Body of pancreas (tissue), 4 donors: ENCODE results near the gene SFR1. TPM values are rescaled to one million over a fixed set of nuclear protein-coding genes. Genes with fewer than 3 reads are reported as not detected.

Experiments
- ATAC-seq: fragments of 150-250 bp; one replicate; pipeline ENCODE4 v1.9.1; 2016
- DNase-seq, 4 donors: peaks; one replicate each; pipeline ENCODE4 v3.0.0-alpha.2; 2019
- H3K27ac ChIP-seq, 4 donors: fragments of 200-600 bp; sonication (generic); 1 replicate in 3 of 4; 2 replicates in 1 of 4; pipeline versions ENCODE4 v1.5.1 to v1.6.1; 2016 to 2019; ENCODE audit warnings: mild to moderate bottlenecking in 1 of 4, mixed read lengths in 1 of 4, moderate library complexity in 1 of 4
- H3K27me3 ChIP-seq, 2 donors: fragments of 200-600 bp; sonication (generic); one replicate each; pipeline ENCODE4 v1.6.0; 2016; ENCODE audit warnings: mild to moderate bottlenecking in 1 of 2
- H3K36me3 ChIP-seq, 2 donors: fragments of 200-600 bp; sonication (generic); replicated peaks in 1 of 2; 2 replicates each; pipeline ENCODE4 v1.5.1; 2016; ENCODE audit warnings: low read depth in 2 of 2; ENCODE audit not compliant: insufficient read depth in 1 of 2
- H3K4me1 ChIP-seq: fragments of 200-600 bp; sonication (generic); one replicate; pipeline ENCODE4 v1.6.0; 2016
- H3K4me3 ChIP-seq, 2 donors: fragments of 200-600 bp; sonication (generic); 1 replicate in 1 of 2; 2 replicates in 1 of 2; pipeline ENCODE4 v1.5.1; 2016 to 2019
- H3K9me3 ChIP-seq, 3 donors: fragments of 200-600 bp; sonication (generic); 1 replicate in 2 of 3; 2 replicates in 1 of 3; pipeline ENCODE4 v1.5.1; 2016
- POLR2A ChIP-seq, 3 donors: fragments of 450-650 bp; IDR thresholded peaks; one replicate each; pipeline ENCODE4 v1.6.1; 2016; ENCODE audit warnings: antibody characterized with exemption in 3 of 3, mild to moderate bottlenecking in 2 of 3
- WGBS, 2 donors: methylation state at CpG; one replicate each; pipeline ENCODE4 v1.1.5; 2017; 5-methylcytosine and 5-hydroxymethylcytosine counted together
- intact Hi-C: fragments of 100-400 bp; cut with DNase I; formaldehyde crosslinking; loops from one replicate; pipeline ENCODE4 v1.15.1; 2023
- total RNA-seq, 2 donors: library from RNA; depleted of rRNA; stranded (reverse); fragments of >200 nt; gene quantifications; one replicate each; pipeline ENCODE4 v1.1.0, GENCODE V29; 2016
- TF ChIP-seq, protein P1 (sequence below), 7 experiments: fragments of 450-650 bp in 4 of 7; fragments of 200-600 bp in 3 of 7; sonication (generic) in 3 of 7; IDR thresholded peaks; one replicate each; pipeline ENCODE4 v1.5.1; 2016 to 2019; ENCODE audit warnings: antibody characterized with exemption in 7 of 7

The SFR1 gene
- total RNA-seq, 2 donors from 2014 or later = 3.3 to 5.2 TPM

GRCh38 chr10:104138131-104138530 is 16.2 kb downstream of the SFR1 start:
- Histone ChIP-seq H3K36me3 (no peaks in the 10 kb centered on the region), H3K4me1 (no peaks in the 10 kb centered on the region), H3K9me3 (no peaks in the 10 kb centered on the region), H3K27ac (no peak overlapping the region), H3K27me3 (no peaks in the 10 kb centered on the region), H3K4me3 (no peak overlapping the region)
- WGBS, 2 donors = 90 to 91% methylated on average over 6 of the region's 6 CpGs
- ATAC-seq (no peak), DNase-seq (no peak)
- intact Hi-C loops = no loop called here
- TF ChIP-seq, protein P1, sequence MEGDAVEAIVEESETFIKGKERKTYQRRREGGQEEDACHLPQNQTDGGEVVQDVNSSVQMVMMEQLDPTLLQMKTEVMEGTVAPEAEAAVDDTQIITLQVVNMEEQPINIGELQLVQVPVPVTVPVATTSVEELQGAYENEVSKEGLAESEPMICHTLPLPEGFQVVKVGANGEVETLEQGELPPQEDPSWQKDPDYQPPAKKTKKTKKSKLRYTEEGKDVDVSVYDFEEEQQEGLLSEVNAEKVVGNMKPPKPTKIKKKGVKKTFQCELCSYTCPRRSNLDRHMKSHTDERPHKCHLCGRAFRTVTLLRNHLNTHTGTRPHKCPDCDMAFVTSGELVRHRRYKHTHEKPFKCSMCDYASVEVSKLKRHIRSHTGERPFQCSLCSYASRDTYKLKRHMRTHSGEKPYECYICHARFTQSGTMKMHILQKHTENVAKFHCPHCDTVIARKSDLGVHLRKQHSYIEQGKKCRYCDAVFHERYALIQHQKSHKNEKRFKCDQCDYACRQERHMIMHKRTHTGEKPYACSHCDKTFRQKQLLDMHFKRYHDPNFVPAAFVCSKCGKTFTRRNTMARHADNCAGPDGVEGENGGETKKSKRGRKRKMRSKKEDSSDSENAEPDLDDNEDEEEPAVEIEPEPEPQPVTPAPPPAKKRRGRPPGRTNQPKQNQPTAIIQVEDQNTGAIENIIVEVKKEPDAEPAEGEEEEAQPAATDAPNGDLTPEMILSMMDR (IDR thresholded peaks at IDR 0.05) = no peak

GRCh38 chr10:104139221-104139620 is 17.2 kb downstream of the SFR1 start:
- Histone ChIP-seq H3K4me3 (no peak overlapping the region), H3K27me3 (no peaks in the 10 kb centered on the region), H3K36me3 (no peaks in the 10 kb centered on the region), H3K4me1 (no peaks in the 10 kb centered on the region), H3K9me3 (no peaks in the 10 kb centered on the region), H3K27ac (no peak overlapping the region)
- intact Hi-C loops = no loop called here
- TF ChIP-seq, protein P1 (IDR thresholded peaks at IDR 0.05) = peak in 1 of 7 experiments; percentile 5
- TF ChIP-seq POLR2A (IDR thresholded peaks at IDR 0.05) = no peak
- 67 to 70% methylated on average over 5 of the region's 5 CpGs for WGBS, 2 donors
- no peak for DNase-seq
- no peak for ATAC-seq

DNA sequence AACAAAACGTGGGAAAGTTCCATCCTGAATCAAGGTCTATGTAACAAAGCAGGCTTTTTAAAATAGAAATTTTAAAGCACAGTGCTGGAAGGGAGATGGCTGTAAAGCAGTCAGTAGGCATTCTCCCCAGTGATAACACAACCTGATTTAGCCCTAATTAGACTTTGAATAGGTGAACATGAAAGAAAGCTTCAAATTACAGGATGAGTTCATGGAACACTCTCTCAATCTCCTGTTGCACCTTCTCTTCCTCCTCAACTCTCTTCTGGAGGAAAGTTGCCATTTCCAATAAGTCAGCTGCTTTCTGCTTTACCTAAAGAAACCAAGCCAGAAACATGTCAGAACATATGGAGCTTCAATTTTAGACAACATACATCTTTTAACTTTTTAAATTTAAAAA is 20.1 kb downstream of the SFR1 start:
- no peaks in the 10 kb centered on the region for H3K36me3 ChIP-seq
- no peak overlapping the region for H3K4me3 ChIP-seq
- no peak for TF ChIP-seq POLR2A (IDR thresholded peaks at IDR 0.05)
- TF ChIP-seq, protein P1 (IDR thresholded peaks at IDR 0.05) = no peak
- no peak overlapping the region for H3K27ac ChIP-seq
- ATAC-seq = no peak
- H3K27me3 ChIP-seq = no peaks in the 10 kb centered on the region
- no peaks in the 10 kb centered on the region for H3K9me3 ChIP-seq
- intact Hi-C loops = no loop called here
- 18 to 30% methylated on average over 1 of the region's 1 CpG for WGBS, 2 donors
- H3K4me1 ChIP-seq = no peaks in the 10 kb centered on the region
- no peak for DNase-seq

GRCh38 chr10:104143829-104144228 is 21.9 kb downstream of the SFR1 start:
- intact Hi-C loops = no loop called here
- 48 to 62% methylated on average over 3 of the region's 3 CpGs for WGBS, 2 donors
- H3K36me3 ChIP-seq = no peaks in the 10 kb centered on the region
- no peaks in the 10 kb centered on the region for H3K9me3 ChIP-seq
- no peaks in the 10 kb centered on the region for H3K4me1 ChIP-seq
- DNase-seq (no peak), ATAC-seq (no peak)
- H3K27ac ChIP-seq = no peak overlapping the region
- TF ChIP-seq POLR2A (IDR thresholded peaks at IDR 0.05) = no peak
- TF ChIP-seq, protein P1 (IDR thresholded peaks at IDR 0.05) = no peak
- H3K4me3 ChIP-seq = no peak overlapping the region
- H3K27me3 ChIP-seq = no peaks in the 10 kb centered on the region

- 68 to 72% methylated on average over 4 of the region's 4 CpGs for WGBS, 2 donors
- DNase-seq = no peak
- TF ChIP-seq, protein P1 (IDR thresholded peaks at IDR 0.05) = no peak
- no peak for TF ChIP-seq POLR2A (IDR thresholded peaks at IDR 0.05)
- H3K9me3 ChIP-seq = no peaks in the 10 kb centered on the region
- H3K27me3 ChIP-seq = no peaks in the 10 kb centered on the region
- no peak overlapping the region for H3K4me3 ChIP-seq
- no peak for ATAC-seq
- H3K27ac ChIP-seq = no peak overlapping the region
- intact Hi-C loops = no loop called here
- H3K36me3 ChIP-seq = no peaks in the 10 kb centered on the region
- H3K4me1 ChIP-seq = no peaks in the 10 kb centered on the region
These were observed 23.0 kb downstream of the SFR1 start for GRCh38 chr10:104144931-104145330.
